ENCODE measurements around the gene FECH.
"Not testable (repeated sequence)": the region's sequence is repeated elsewhere in the genome, so short reads cannot be mapped to it uniquely, and the experiment has no call there.

Gene FECH

GRCh38 chr18:57621246-57621604 is 34.7 kb upstream of the FECH start:
- Histone ChIP-seq H3K27ac (ENCODE audit: low read depth in 2 of 2, low read length in 2 of 2) (peak overlapping the region; percentile 89 to 93), H3K36me3 (ENCODE audit: control insufficient read depth in 2 of 2, insufficient read depth in 2 of 2, low read length in 2 of 2) (peaks cover 3 to 5% of the 10 kb centered on the region in 2 donors), H3K9me3 (ENCODE audit: control insufficient read depth in 2 of 2, low read length in 2 of 2) (no peaks in the 10 kb centered on the region), H3K9ac (ENCODE audit: low read depth in 1 of 2, low read length in 2 of 2) (peak overlapping the region; percentile 86 to 91), H3K4me1 (ENCODE audit: control insufficient read depth in 2 of 2, insufficient read depth in 2 of 2, low read length in 2 of 2) (peaks cover 3 to 7% of the 10 kb centered on the region in 2 donors), H3K4me3 (ENCODE audit: low read length in 2 of 2) (peak overlapping the region; percentile 95), H3K27me3 (ENCODE audit: control insufficient read depth in 2 of 2, insufficient read depth in 2 of 2, low read length in 2 of 2) (no peaks in the 10 kb centered on the region)

- no peak overlapping the region for H3K4me3 ChIP-seq (ENCODE audit: low read length in 2 of 2)
- H3K9me3 ChIP-seq (ENCODE audit: control insufficient read depth in 2 of 2, low read length in 2 of 2) = no peaks in the 10 kb centered on the region
- H3K36me3 ChIP-seq (ENCODE audit: control insufficient read depth in 2 of 2, insufficient read depth in 2 of 2, low read length in 2 of 2) = peaks cover 3 to 10% of the 10 kb centered on the region in 2 donors
- no peaks in the 10 kb centered on the region for H3K27me3 ChIP-seq (ENCODE audit: control insufficient read depth in 2 of 2, insufficient read depth in 2 of 2, low read length in 2 of 2)
- H3K27ac ChIP-seq (ENCODE audit: low read depth in 2 of 2, low read length in 2 of 2) = no peak overlapping the region
- H3K9ac ChIP-seq (ENCODE audit: low read depth in 1 of 2, low read length in 2 of 2) = no peak overlapping the region
- peaks cover 3 to 7% of the 10 kb centered on the region in 2 donors for H3K4me1 ChIP-seq (ENCODE audit: control insufficient read depth in 2 of 2, insufficient read depth in 2 of 2, low read length in 2 of 2)
These were observed 33.4 kb upstream of the FECH start for GRCh38 chr18:57619876-57620275.

DNA sequence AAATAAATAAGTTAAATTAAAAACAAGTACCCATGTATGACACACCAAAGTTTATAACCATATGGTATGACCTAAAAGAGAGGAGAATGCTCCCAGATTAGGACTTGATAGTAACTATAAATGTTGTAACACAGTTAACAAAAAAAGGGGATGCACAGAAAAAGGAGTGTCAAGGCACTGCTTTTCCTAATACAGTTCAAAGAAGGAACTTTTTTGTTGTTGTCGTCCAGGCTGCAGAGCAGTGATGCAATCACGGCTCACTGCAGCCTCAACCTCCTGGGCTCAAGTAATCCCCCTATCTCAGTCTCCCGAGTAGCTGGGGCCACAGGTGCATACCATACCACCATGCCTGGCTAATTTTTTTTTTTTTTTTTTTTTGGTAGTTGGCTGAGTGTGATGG is 32.4 kb upstream of the FECH start:
- no peak overlapping the region for H3K27ac ChIP-seq (ENCODE audit: low read depth in 2 of 2, low read length in 2 of 2)
- H3K4me1 ChIP-seq (ENCODE audit: control insufficient read depth in 2 of 2, insufficient read depth in 2 of 2, low read length in 2 of 2) = peaks cover 3 to 7% of the 10 kb centered on the region in 2 donors
- H3K4me3 ChIP-seq (ENCODE audit: low read length in 2 of 2) = no peak overlapping the region
- H3K9me3 ChIP-seq (ENCODE audit: control insufficient read depth in 2 of 2, low read length in 2 of 2) = no peaks in the 10 kb centered on the region
- no peaks in the 10 kb centered on the region for H3K27me3 ChIP-seq (ENCODE audit: control insufficient read depth in 2 of 2, insufficient read depth in 2 of 2, low read length in 2 of 2)
- H3K36me3 ChIP-seq (ENCODE audit: control insufficient read depth in 2 of 2, insufficient read depth in 2 of 2, low read length in 2 of 2) = peaks cover 6 to 16% of the 10 kb centered on the region in 2 donors
- no peak overlapping the region for H3K9ac ChIP-seq (ENCODE audit: low read depth in 1 of 2, low read length in 2 of 2)

GRCh38 chr18:57603871-57604270 is 17.4 kb upstream of the FECH start:
- peaks cover 69 to 75% of the 10 kb centered on the region in 2 donors for H3K36me3 ChIP-seq (ENCODE audit: control insufficient read depth in 2 of 2, insufficient read depth in 2 of 2, low read length in 2 of 2)
- no peak overlapping the region for H3K4me3 ChIP-seq (ENCODE audit: low read length in 2 of 2)
- no peak overlapping the region for H3K9ac ChIP-seq (ENCODE audit: low read depth in 1 of 2, low read length in 2 of 2)
- no peaks in the 10 kb centered on the region for H3K9me3 ChIP-seq (ENCODE audit: control insufficient read depth in 2 of 2, low read length in 2 of 2)
- H3K27me3 ChIP-seq (ENCODE audit: control insufficient read depth in 2 of 2, insufficient read depth in 2 of 2, low read length in 2 of 2) = no peaks in the 10 kb centered on the region
- no peak overlapping the region for H3K27ac ChIP-seq (ENCODE audit: low read depth in 2 of 2, low read length in 2 of 2)
- H3K4me1 ChIP-seq (ENCODE audit: control insufficient read depth in 2 of 2, insufficient read depth in 2 of 2, low read length in 2 of 2) = no peaks in the 10 kb centered on the region

DNA sequence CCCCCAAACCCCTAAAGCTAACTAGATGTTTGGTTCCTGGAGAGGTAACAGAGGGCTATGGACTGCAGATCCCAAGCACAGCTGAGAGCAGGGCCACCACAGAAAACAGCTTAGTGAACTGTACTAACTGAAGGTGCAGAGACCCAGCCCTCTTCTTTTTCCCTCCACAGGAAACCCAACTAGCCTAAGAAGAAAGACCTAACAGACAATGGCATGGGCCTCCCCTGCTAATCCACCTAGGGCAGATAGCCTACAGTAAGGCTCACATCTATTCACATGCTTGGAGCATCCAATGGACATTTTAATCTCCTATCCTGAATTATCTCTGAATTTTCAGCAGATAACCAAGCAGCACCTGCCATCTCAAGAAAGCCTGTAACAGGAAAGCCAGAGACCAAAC is 8.8 kb upstream of the FECH start:
- no peaks in the 10 kb centered on the region for H3K27me3 ChIP-seq (ENCODE audit: control insufficient read depth in 2 of 2, insufficient read depth in 2 of 2, low read length in 2 of 2)
- peaks cover 6 to 14% of the 10 kb centered on the region in 2 donors for H3K36me3 ChIP-seq (ENCODE audit: control insufficient read depth in 2 of 2, insufficient read depth in 2 of 2, low read length in 2 of 2)
- H3K4me1 ChIP-seq (ENCODE audit: control insufficient read depth in 2 of 2, insufficient read depth in 2 of 2, low read length in 2 of 2) = no peaks in the 10 kb centered on the region
- no peak overlapping the region for H3K9ac ChIP-seq (ENCODE audit: low read depth in 1 of 2, low read length in 2 of 2)
- H3K27ac ChIP-seq (ENCODE audit: low read depth in 2 of 2, low read length in 2 of 2) = no peak overlapping the region
- H3K4me3 ChIP-seq (ENCODE audit: low read length in 2 of 2) = no peak overlapping the region
- no peaks in the 10 kb centered on the region for H3K9me3 ChIP-seq (ENCODE audit: control insufficient read depth in 2 of 2, low read length in 2 of 2)

DNA sequence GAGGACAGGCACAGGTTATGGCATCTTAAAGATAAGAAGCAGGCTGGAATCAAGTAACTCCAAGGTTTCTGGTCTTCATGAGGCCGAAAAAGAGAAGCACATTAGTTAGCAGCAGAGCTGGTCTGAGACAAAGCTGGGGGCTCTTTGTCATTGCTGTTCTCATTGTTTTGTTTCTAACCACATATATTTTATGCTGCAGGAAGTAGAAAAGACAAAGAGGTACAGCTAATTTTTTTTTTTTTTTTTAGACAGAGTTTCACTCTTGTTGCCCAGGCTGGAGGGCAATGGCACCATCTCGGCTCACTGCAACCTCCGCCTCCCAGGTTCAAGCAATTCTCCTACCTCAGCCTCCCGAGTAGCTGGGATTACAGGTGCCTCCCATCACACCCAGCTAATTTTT is 6.2 kb upstream of the FECH start:
- H3K27me3 ChIP-seq (ENCODE audit: control insufficient read depth in 2 of 2, insufficient read depth in 2 of 2, low read length in 2 of 2); H3K9ac ChIP-seq (ENCODE audit: low read depth in 1 of 2, low read length in 2 of 2); H3K4me3 ChIP-seq (ENCODE audit: low read length in 2 of 2); H3K27ac ChIP-seq (ENCODE audit: low read depth in 2 of 2, low read length in 2 of 2); H3K36me3 ChIP-seq (ENCODE audit: control insufficient read depth in 2 of 2, insufficient read depth in 2 of 2, low read length in 2 of 2); H3K9me3 ChIP-seq (ENCODE audit: control insufficient read depth in 2 of 2, low read length in 2 of 2); H3K4me1 ChIP-seq (ENCODE audit: control insufficient read depth in 2 of 2, insufficient read depth in 2 of 2, low read length in 2 of 2): not testable (repeated sequence)

- no peak overlapping the region for H3K9ac ChIP-seq (ENCODE audit: low read depth in 1 of 2, low read length in 2 of 2)
- peaks cover 10% of the 10 kb centered on the region in 2 donors for H3K4me1 ChIP-seq (ENCODE audit: control insufficient read depth in 2 of 2, insufficient read depth in 2 of 2, low read length in 2 of 2)
- no peaks in the 10 kb centered on the region for H3K9me3 ChIP-seq (ENCODE audit: control insufficient read depth in 2 of 2, low read length in 2 of 2)
- no peaks in the 10 kb centered on the region for H3K36me3 ChIP-seq (ENCODE audit: control insufficient read depth in 2 of 2, insufficient read depth in 2 of 2, low read length in 2 of 2)
- no peak overlapping the region for H3K4me3 ChIP-seq (ENCODE audit: low read length in 2 of 2)
- no peaks in the 10 kb centered on the region for H3K27me3 ChIP-seq (ENCODE audit: control insufficient read depth in 2 of 2, insufficient read depth in 2 of 2, low read length in 2 of 2)
- no peak overlapping the region for H3K27ac ChIP-seq (ENCODE audit: low read depth in 2 of 2, low read length in 2 of 2)
These were observed 2.7 kb upstream of the FECH start for GRCh38 chr18:57589161-57589560.

DNA sequence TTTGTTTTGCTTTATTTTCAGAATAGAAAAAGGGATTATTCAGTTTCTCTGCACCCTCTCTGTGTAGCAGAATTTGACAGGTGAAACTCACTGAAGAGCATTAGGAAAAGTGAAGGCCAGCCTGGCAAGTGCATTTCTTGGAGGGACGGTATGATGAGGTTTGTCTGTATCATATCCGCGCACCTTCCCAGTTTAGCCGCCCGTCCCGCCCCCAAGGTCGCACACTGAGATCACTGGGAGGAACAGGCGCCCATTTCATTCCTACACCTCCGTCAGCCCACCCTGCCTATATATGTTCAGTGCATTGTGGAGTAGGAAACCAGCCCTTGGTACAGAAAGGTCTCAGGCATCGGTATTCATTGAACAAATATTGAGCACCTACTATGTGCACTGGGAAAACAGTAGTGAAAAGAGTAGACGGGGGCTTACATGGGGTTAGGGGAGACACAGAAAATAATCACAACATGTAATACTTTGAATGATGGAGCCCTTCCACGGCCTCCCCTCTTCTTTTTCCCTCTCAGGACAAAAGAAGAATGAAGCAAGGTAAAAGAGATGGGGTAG is 678 bp upstream of the FECH start:
- Histone ChIP-seq H3K9me3 (ENCODE audit: control insufficient read depth in 2 of 2, low read length in 2 of 2) (no peaks in the 10 kb centered on the region), H3K27ac (ENCODE audit: low read depth in 2 of 2, low read length in 2 of 2) (peak overlapping the region in 1 of 2 donors; percentile 84), H3K4me1 (ENCODE audit: control insufficient read depth in 2 of 2, insufficient read depth in 2 of 2, low read length in 2 of 2) (peaks cover 10% of the 10 kb centered on the region in 2 donors), H3K27me3 (ENCODE audit: control insufficient read depth in 2 of 2, insufficient read depth in 2 of 2, low read length in 2 of 2) (no peaks in the 10 kb centered on the region), H3K9ac (ENCODE audit: low read depth in 1 of 2, low read length in 2 of 2) (peak overlapping the region; percentile 71 to 92), H3K36me3 (ENCODE audit: control insufficient read depth in 2 of 2, insufficient read depth in 2 of 2, low read length in 2 of 2) (no peaks in the 10 kb centered on the region), H3K4me3 (ENCODE audit: low read length in 2 of 2) (peak overlapping the region; percentile 88 to 90)

- Histone ChIP-seq H3K4me3 (ENCODE audit: low read length in 2 of 2) (peak overlapping the region; percentile 88 to 90), H3K36me3 (ENCODE audit: control insufficient read depth in 2 of 2, insufficient read depth in 2 of 2, low read length in 2 of 2) (no peaks in the 10 kb centered on the region), H3K27me3 (ENCODE audit: control insufficient read depth in 2 of 2, insufficient read depth in 2 of 2, low read length in 2 of 2) (no peaks in the 10 kb centered on the region), H3K9ac (ENCODE audit: low read depth in 1 of 2, low read length in 2 of 2) (peak overlapping the region; percentile 72 to 92), H3K4me1 (ENCODE audit: control insufficient read depth in 2 of 2, insufficient read depth in 2 of 2, low read length in 2 of 2) (peaks cover 10 to 13% of the 10 kb centered on the region in 2 donors), H3K9me3 (ENCODE audit: control insufficient read depth in 2 of 2, low read length in 2 of 2) (no peaks in the 10 kb centered on the region), H3K27ac (ENCODE audit: low read depth in 2 of 2, low read length in 2 of 2) (peak overlapping the region; percentile 78 to 84)
These were observed 649 bp downstream of the FECH start for GRCh38 chr18:57585855-57586250.

DNA sequence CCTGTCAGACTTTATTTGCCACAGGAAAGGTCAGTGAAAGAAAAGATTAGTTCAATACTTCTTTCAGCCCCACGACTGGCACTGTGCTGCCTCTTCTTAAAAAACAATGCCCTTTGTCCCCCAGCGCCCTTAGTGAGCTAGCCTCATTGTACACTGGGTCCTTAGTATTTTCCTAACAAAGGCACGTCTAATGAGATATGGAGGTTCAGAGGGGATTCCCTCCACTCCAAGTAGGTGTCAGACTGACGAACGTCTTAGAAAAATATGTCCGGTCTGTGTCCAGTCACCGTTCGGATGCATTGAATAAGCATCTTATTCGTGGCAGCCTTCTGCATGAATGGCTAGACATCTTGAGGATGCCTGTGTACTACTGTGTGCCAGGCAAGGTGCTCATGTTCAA is 1.1 kb downstream of the FECH start:
- no peak overlapping the region for H3K9ac ChIP-seq (ENCODE audit: low read depth in 1 of 2, low read length in 2 of 2)

DNA sequence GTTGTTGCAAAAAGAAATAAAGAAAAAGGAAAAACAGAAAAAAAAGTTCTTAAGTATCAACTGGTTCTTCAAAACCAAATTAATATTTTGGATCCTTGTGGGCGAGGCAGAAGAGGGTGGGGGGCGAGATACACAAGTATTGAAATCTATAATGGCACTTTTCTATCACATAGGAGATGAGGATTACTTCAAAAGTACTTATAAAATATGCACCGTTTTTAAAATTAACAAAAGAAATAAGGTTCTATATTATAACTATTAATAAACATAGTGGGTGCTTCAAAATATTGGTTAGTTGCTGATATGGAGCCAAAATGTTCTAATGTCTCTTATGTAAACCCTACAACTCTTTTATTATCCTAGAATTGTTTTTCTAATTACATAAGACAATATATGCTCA is 2.1 kb downstream of the FECH start:
- no peak overlapping the region for H3K27ac ChIP-seq (ENCODE audit: low read depth in 2 of 2, low read length in 2 of 2)
- no peaks in the 10 kb centered on the region for H3K36me3 ChIP-seq (ENCODE audit: control insufficient read depth in 2 of 2, insufficient read depth in 2 of 2, low read length in 2 of 2)
- no peak overlapping the region for H3K4me3 ChIP-seq (ENCODE audit: low read length in 2 of 2)
- H3K4me1 ChIP-seq (ENCODE audit: control insufficient read depth in 2 of 2, insufficient read depth in 2 of 2, low read length in 2 of 2) = peaks cover 10 to 13% of the 10 kb centered on the region in 2 donors
- no peak overlapping the region for H3K9ac ChIP-seq (ENCODE audit: low read depth in 1 of 2, low read length in 2 of 2)
- no peaks in the 10 kb centered on the region for H3K27me3 ChIP-seq (ENCODE audit: control insufficient read depth in 2 of 2, insufficient read depth in 2 of 2, low read length in 2 of 2)
- no peaks in the 10 kb centered on the region for H3K9me3 ChIP-seq (ENCODE audit: control insufficient read depth in 2 of 2, low read length in 2 of 2)

More for the DNA sequence above, 1.1 kb downstream of the FECH start:
- H3K27ac ChIP-seq (ENCODE audit: low read depth in 2 of 2, low read length in 2 of 2) = no peak overlapping the region
- no peaks in the 10 kb centered on the region for H3K36me3 ChIP-seq (ENCODE audit: control insufficient read depth in 2 of 2, insufficient read depth in 2 of 2, low read length in 2 of 2)
- H3K9me3 ChIP-seq (ENCODE audit: control insufficient read depth in 2 of 2, low read length in 2 of 2) = no peaks in the 10 kb centered on the region
- peak overlapping the region; percentile 88 to 90 for H3K4me3 ChIP-seq (ENCODE audit: low read length in 2 of 2)
- peaks cover 10 to 13% of the 10 kb centered on the region in 2 donors for H3K4me1 ChIP-seq (ENCODE audit: control insufficient read depth in 2 of 2, insufficient read depth in 2 of 2, low read length in 2 of 2)
- no peaks in the 10 kb centered on the region for H3K27me3 ChIP-seq (ENCODE audit: control insufficient read depth in 2 of 2, insufficient read depth in 2 of 2, low read length in 2 of 2)

All from mucosa of rectum (tissue), 2 donors.